ELR (cell line): Measurements from ENCODE around the gene PPA2.
A peak's percentile ranks its signal among the peaks of the same experiment; 100 is the strongest.

Source experiments
- DNase-seq: peaks from one replicate; pipeline ENCODE4 v3.0.0-alpha.2; 2015; ENCODE audit warnings: low read depth

PPA2 gene

DNA sequence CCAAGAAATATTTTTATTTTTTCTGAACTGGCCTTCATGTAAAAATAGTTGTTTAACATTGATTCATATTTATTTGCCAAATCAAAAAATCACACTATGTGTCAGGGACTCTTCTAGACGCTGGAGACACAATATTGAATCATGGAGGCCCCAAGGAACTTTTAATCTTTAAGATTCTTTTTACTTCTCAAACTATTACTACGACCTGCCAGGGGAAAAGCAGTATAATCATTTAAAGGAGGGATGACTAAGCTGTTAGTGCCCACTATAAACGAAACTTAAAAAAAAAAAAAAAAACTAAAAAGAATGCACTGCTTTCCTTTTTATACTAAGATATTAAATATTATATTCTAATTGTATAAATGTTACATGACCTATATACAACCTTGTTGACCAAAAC, 84.7 kb downstream of the PPA2 start:
- DNase-seq = peak; percentile 22

DNA sequence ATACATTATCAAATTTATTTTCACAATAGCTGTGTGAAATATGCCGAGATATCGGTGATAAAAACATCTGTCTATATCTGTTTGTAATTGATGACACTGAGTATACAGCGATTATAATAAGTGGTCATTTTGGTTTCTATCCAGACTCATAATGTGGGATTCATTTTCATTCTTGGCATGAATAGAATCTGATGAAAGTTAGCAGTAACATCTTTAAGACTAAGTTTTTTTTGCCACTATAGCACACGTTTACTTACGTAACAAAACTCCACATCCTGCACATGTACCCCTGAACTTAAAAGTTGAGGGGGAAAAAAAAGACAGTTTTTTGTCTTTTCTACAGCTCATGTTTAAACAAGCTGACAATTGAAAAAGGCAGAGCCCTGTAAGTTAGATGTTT, 86.4 kb downstream of the PPA2 start:
- DNase-seq = no peak

DNA sequence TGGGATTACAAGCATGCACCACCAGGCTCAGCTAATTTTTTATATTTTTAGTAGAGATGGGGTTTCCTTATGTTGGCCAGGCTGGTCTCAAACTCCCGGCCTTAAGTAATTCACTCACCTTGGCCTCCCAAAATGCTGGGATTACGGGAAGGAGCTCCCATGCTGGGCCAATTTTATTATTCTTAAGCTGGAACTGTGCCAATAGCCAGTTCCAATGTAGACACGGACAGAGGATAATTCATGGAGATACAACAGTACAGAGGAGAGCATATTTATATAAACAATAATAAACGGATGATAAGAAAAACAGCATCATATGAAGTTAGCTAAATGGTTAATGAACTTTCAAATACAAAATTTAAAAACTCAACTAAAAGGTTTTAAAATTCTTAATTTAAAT, 87.8 kb downstream of the PPA2 start:
- no peak for DNase-seq

DNA sequence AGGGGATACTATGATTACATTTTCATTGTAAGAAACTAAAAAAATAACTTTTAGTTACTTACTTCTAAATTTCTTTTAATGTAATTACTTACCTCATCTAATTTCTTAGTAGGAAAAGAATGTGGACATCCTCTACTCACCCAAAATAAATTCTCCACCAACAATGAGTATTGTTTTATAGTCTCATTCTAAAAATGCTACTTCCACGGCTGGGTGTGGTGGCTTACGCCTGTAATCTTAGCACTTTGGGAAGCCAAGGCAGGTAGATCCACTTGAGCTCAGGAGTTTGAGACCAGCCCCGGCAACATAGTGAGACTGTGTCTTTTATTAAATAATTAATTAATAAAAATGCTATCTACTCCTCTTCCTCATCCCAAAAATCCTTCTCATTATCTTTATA, 99.8 kb downstream of the PPA2 start:
- no peak for DNase-seq

DNA sequence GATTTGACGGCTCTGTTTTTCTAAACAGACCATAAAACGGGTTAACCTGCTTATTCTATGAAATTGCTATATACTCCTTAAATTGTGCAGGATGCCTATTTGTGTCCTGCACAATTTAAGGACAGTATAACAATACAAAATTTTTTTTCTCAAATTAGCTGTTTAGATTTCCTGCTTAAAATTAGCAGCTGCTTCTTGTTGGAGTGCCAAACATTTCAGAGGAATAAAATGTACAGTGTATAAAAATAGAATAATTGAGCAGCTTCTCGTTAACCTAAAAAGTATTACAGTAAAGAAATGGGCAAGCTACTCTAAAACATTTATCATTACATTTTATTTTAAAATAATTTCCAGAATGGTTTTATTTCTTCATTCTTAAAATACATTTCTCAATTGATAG, 100.5 kb downstream of the PPA2 start:
- no peak for DNase-seq

DNA sequence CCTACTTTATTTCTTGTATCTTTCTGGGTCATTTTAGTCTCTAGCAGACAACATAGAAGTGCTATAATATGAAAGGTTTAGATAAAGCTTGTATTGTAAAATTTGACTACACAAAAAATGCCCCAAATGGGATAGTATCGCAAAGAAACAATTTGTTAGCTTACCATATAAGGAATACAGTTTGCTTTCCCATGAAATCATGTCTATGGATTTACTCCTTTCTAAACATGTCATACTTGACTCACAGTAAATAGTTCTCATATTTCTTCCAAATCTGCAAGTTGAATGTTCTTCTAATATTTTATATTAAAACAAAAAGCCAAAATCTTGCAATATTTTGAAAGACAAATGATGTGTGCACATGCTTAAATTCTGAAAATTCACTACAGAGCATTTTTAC, 103.9 kb downstream of the PPA2 start:
- peak; percentile 12 for DNase-seq

DNA sequence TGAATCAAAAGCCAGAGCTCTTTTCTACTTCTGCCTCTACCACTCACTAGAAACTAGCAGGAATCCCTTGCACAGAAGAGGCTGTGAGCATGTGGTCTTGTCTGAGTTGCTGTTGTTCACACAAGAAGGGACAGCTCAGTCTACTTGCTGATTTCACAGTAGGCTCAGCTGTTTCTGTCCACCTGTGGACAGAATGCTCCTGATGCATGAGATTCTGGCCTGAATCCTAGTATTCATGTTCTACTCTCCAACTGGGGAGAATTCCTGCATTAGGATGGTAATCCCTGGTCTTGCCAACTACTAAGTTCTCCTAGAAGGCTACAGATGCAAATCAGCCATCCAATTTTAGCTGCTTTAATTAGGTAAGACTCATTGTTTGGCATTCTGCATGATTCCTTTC, 112.8 kb downstream of the PPA2 start:
- DNase-seq = no peak

DNA sequence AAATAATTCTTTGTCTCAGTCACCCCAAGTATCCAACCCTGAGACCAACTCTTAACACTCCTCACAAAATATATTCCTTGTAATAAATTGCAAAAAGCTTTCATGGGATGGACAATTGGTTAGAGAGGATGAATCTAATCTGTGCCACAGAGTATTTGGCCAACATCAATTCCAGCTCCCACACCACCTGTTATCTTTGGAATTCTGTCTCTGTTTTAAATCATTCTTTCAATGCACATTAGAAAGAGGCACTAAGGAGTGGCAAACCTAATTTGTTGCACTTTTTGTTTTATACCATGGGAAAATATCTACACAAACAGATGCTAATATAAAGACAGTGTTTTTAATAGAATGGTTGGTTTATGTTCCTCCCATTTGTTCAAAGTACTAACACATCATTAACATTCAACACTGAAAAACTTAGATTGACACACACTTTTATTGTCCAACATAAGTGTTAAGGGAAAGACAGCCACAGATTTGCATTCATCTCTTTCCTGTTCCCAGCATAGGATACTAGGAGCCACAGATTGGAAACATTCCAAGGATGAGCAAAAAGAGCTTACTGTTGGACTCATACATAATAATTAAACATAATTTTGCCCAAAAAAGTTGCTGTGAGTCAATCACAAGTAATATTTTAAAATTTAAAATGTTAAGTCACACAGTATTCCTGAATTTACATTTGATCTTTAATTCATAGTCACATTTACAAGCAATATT, 116.4 kb downstream of the PPA2 start:
- DNase-seq = no peak

DNA sequence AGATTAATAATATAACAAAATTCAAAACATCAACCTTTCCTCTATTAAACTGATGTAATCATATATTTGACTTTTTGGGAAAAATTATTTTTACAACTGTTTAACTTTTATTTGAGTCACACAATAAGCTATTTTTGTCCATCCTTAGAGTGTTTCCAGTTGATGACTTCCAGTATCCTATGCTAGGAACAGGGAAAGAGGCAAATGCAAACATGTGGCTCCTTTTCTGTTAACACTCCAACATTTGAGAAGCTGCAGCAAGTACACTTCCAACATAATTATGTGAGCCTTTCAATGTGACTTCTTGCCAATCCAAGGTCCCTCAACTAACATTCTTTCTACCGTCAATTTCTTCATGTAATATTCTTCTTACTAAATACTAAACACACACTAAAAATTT, 117.7 kb downstream of the PPA2 start:
- DNase-seq = no peak

DNA sequence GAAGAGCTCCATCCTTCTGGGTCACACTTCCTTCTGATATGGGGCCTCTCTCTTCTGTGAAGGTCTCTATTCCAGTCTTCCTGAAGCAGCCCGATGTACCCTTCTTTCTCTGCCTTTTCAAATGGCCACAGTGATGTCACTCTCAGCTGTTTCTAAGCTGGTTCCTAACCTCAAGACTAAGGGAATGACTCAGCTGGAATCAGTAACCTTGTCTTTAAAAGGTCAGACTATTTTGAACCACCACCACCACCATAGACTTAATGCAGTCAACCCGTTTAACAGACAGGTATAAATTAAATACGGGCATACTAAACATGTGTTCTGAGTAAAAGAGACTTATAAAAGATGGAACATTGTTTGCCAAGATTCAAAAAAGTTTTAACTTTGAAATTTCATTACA, 121.0 kb downstream of the PPA2 start:
- peak; percentile 22 for DNase-seq

DNA sequence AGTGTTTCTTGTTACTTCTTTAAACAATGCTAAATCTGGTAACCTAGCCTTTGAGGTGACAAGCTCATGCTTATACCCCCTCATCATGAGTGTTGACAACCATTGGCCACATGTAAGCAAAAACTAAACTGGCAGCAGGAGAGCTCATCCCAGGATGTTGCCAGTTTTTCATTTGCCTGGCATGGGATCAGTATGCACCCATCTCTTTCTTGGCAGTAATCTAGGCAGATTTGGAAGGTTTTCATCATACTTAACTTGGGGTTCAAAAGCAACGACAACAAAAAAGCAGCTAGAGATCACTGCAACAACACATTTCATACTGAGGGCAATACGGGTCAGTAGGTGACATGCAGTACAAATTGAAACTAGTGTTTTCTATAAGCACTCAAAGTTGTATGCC, 122.0 kb downstream of the PPA2 start:
- no peak for DNase-seq

DNA sequence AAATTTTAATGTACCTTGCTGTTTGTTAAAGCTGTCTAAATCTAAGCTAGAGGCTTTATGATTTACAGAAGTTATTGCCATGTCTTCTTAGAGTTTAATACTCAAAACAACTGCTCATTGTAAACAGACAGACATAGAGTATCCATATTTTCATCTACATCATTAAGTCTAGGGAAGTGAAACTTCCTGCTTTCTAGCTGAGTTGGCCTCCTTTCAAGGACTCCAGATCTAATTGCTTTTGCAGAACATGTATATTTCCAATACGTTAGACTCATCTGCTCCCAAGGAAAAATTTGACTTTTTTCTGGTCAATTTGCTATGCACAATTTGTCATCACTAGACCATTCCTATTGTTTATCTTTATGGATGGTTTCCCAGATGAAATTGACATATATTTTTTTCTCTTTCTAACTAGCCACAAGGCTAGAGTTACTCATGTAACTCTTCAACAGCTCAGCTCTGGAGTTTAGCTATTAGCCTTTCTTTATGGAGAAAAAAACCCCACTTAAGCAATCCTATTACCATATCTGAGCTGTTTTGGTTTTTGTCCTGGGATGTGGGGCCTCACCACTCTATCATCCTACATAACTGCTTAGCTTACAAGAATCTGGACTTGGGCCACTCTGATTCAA, 122.9 kb downstream of the PPA2 start:
- DNase-seq = peak; percentile 7

DNA sequence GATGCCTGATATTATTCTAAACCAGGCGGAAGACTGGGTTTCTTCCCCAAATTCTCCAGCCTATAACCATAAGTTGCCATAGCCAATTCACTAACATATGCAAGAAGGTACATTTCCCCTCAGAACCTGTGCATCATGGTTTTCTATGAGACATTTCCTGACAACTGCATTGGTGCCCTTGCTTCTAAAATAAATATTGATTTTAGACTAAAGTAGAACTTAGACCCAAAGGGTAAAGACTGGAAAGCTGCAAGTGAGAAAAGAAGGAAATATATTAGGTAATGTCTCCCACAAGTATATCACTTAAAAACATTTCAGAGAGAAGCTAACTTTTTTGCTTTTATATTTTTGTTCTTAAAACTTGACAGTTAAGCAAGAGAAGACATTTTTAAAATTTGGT, 125.1 kb downstream of the PPA2 start:
- DNase-seq = no peak

DNA sequence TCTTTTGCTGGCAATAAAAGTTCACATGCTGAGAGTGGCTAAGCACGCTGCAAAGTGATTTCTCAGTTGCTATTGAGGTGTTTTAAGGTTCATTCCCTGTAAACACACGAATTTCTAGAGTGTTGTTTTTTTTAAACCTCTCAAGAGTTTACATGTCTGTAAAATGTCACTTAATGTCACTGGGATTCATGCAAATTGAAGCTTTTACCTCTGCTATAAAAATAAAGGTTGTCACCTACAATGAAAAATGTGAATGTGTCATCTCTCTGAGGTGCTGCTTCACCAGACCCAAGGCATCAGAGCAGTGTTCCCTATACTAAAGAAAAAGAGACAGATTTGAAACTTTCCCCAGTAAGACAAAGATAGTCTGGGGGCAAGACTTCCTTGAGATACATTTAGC, 127.0 kb downstream of the PPA2 start:
- DNase-seq = no peak

DNA sequence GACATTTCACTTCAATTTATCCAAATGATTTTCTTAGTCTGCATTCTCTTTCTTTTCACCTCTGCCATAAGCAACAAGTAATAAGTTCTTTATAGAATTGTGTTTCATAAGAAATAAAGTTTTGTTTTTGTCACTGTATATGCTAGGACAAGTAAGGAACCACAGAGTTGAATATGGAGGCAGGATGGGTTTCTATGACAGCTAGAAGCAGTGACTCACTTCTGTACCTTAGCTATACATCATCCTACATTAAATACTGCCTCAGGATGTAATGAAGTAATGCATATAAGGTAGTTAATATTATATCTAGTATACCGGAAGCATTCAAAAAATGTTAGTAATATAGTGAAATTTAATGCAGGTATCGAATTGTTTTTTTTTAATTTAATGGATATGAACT, 128.0 kb downstream of the PPA2 start:
- DNase-seq = no peak

DNA sequence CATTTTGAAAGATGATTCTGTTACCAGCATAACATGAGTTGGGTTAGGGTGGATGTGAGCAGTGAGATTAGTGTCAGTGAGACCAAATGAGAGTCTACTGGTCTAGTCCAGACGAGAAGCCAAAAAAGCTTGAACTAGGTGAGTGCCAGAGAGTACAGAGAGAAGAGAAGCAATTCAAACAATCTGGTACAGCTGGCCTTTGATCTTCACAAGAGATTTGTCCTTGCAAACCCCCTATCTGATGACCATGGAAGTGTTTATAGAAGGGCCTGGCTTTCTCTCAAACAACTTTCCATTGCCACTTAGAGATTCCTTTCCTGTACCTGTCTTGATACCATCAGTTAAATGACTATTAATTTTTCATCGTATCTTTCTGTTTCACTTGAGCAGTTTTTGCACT, 128.5 kb downstream of the PPA2 start:
- DNase-seq = no peak

DNA sequence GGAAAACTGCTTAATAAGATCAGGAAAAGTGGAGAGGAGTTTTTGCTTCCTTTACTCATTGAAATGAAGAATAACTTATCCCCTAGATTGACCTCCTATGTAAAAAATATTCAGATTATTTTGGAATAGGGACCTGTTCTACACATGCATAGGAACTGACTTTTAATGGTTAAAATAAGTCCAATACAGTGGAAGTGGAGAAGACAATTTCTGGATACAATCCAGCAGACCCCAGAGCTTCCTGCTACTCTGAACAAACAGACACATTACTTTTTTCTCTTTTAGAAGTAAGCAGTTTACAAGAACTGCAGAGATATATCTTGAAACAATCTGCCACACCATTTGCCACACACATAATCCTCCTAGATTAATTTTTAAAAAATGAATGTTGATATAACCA, 129.7 kb downstream of the PPA2 start:
- DNase-seq = no peak

DNA sequence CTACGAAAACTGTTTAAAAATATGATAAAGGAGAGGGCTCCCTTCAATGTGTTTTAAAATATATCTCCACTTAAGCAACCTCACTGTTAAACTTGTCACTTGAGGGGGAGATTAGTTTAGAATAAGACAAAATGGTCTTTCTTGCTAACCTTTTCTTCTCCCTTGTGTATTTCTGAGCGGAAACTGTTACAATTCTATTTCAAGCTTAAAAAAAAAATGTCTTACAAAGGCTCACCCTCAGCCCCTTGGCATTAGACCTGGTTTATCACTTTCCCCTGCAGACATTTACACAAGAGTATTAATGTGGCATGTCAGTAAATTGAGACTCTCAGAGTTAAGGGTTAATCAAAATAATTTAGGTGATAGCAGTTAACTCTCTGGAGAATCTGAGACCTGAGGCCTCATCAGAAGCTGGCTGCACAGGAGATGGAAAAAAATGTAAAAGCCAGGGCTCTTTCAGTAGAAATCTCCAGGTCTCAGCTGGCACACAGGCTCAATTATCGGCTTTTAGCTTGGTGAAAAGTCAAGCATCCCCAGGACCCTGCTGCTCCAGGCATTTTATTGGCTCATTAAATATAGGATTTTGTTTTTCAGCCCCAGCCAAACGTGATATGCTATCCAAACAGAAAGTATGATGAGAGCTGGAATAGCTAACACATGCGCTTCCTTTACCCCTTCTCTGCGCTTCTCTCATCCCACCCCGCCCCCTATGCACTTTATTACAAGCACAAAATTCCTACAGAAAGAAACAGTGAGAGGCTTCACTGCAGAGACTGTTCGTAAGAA, 130.5 kb downstream of the PPA2 start:
- DNase-seq = no peak

DNA sequence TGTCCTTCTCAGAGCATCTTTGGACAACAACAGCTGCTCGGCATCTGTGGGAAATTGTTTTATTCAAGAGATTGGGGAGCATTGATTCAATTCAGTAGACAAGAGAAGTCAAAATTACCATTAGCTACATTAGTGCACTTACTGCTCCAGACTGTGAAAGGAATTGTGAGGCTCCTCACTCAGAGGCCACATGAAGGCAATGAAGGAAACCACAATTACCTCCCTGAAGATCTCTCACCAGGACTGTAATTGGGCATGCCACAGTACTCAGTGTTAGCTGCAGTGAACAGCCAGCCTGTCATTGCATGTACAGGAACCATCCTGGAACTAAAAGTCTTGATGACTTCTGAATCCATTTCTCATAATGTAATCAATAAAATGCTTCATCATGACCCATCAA, 144.8 kb downstream of the PPA2 start:
- DNase-seq = no peak

DNA sequence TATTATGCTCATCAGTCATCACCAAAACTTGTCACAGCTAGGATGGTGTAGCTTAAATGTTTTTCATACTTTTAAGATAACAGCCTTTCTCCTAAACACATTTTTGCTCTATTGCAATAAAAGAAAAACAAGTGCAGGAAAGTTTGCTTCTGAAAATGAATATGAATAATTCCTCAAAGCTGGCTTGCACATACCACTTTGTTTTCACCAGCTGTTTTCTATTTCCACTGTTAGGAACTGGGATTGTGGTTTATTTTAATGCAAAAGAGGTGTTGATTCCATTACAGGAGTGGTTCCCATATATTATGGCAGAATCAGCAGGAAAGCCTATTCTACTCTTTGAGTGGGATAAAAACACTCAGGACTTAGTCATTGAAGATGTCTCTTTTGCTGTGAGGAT, 145.9 kb downstream of the PPA2 start:
- DNase-seq = no peak

DNA sequence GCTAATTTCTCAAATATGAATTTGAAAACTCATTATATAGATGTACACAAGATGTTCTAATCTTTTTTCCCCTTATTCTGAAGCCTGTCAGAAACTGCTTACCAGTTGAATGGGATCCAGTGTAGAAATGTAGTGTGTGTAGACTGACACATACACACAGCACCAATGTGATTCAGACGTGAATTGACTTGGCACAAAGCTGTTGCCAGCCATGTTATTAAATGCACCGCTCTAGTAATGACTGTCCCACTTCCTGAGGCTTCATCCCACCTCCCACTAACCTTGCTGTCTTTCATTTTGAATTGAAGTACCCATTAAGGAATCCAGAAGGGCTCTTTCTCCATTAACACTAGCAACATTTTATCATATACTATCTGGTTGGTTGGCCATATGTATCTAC, 146.6 kb downstream of the PPA2 start:
- DNase-seq = no peak
